Breast epithelium (tissue), 4 donors: Measurements from ENCODE around the gene MRPL37. TPM values are rescaled to one million over a fixed set of nuclear protein-coding genes. Genes with fewer than 3 reads are reported as not detected.
A peak's percentile ranks its signal among the peaks of the same experiment; 100 is the strongest.
"Not testable (repeated sequence)": the region's sequence is repeated elsewhere in the genome, so short reads cannot be mapped to it uniquely, and the experiment has no call there.

Experiments
- DNase-seq, 2 donors: peaks; one replicate each; pipeline ENCODE4 v3.0.0-alpha.2; 2019; ENCODE audit warnings: low spot score in 2 of 2
- H3K27ac ChIP-seq, 2 donors: fragments of 200-600 bp; sonication (generic) in 1 of 2; one replicate each; pipeline ENCODE4 v1.5.1; 2016 to 2019; ENCODE audit warnings: mild to moderate bottlenecking in 1 of 2
- H3K27me3 ChIP-seq, 2 donors: fragments of 200-600 bp; sonication (generic) in 1 of 2; one replicate each; pipeline versions ENCODE4 v1.5.1 to v1.6.0; 2017 to 2019; ENCODE audit warnings: control low read depth in 1 of 2, mild to moderate bottlenecking in 1 of 2
- H3K36me3 ChIP-seq: fragments of 200-600 bp; one replicate; pipeline ENCODE4 v1.5.1; 2019
- H3K4me1 ChIP-seq, 2 donors: fragments of 200-600 bp; sonication (generic); one replicate each; pipeline ENCODE4 v1.5.1; 2016 to 2019; ENCODE audit warnings: control low read depth in 1 of 2
- H3K4me3 ChIP-seq, 3 donors: fragments of 200-600 bp; sonication (generic); 1 replicate in 2 of 3; 2 replicates in 1 of 3; pipeline ENCODE4 v1.5.1; 2016 to 2019; ENCODE audit warnings: mild to moderate bottlenecking in 3 of 3, moderate library complexity in 2 of 3
- H3K9me3 ChIP-seq, 2 donors: fragments of 200-600 bp; sonication (generic) in 1 of 2; one replicate each; pipeline ENCODE4 v1.5.1; 2016 to 2019; ENCODE audit warnings: control low read depth in 1 of 2
- CTCF ChIP-seq, 3 donors: fragments of 450-650 bp; IDR thresholded peaks; one replicate each; pipeline ENCODE4 v1.5.1; 2016 to 2017; ENCODE audit warnings: antibody characterized with exemption in 3 of 3, mild to moderate bottlenecking in 3 of 3, moderate library complexity in 3 of 3
- POLR2A ChIP-seq: fragments of 450-650 bp; IDR thresholded peaks from one replicate; pipeline ENCODE4 v1.6.1; 2016; ENCODE audit warnings: antibody characterized with exemption, mild to moderate bottlenecking, moderate library complexity
- POLR2AphosphoS5 ChIP-seq, 3 donors: sonication (generic); formaldehyde crosslinking; IDR thresholded peaks; one replicate each; pipeline ENCODE4 v1.6.1; 2017; ENCODE audit warnings: antibody characterized with exemption in 3 of 3
- intact Hi-C: fragments of 100-400 bp; cut with DNase I; formaldehyde crosslinking; loops from one replicate; pipeline ENCODE4 v1.15.1; 2023; ENCODE audit warnings: low total_unique reads
- total RNA-seq, 3 donors: library from RNA; depleted of rRNA; stranded (reverse); fragments of >200 nt; gene quantifications; one replicate each; pipeline ENCODE4 v1.1.0, GENCODE V29; 2016

MRPL37 gene
- total RNA-seq, 3 donors from 2014 or later, result 44.6 to 70.7 (median 48.8) TPM

DNA sequence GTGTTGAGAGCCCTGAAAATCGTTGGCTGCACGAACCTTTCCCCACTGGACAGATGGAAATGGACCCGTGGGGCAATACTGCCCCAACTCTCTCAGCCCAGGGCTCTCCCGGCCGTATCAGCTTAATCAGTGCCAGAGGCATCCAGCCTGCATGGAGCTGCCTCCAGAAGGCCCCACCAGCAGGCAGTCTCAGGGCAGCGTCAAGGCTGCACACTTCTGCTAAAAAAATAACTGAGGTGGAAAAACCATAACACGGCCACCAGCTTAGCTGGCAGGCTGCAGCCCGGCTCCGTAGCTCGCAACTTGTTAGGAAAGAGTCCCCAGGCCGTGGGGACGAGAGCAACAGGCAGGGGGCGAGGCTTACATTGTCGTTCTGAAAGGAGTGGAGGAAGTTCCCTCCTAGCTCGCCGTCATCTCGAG, 27.9 kb downstream of the MRPL37 start:
- DNase-seq, result no peak
- H3K4me1 ChIP-seq, result peaks cover 0 to 4% of the 10 kb centered on the region in 2 donors
- H3K4me3 ChIP-seq, result no peak overlapping the region
- TF ChIP-seq POLR2AphosphoS5 (IDR thresholded peaks at IDR 0.05) (no peak), POLR2A (no peak), CTCF (IDR thresholded peaks at IDR 0.05) (no peak)
- intact Hi-C loops, result no loop called here
- no peaks in the 10 kb centered on the region for H3K27me3 ChIP-seq
- H3K27ac ChIP-seq, result no peak overlapping the region
- H3K9me3 ChIP-seq, result no peaks in the 10 kb centered on the region
- no peaks in the 10 kb centered on the region for H3K36me3 ChIP-seq

DNA sequence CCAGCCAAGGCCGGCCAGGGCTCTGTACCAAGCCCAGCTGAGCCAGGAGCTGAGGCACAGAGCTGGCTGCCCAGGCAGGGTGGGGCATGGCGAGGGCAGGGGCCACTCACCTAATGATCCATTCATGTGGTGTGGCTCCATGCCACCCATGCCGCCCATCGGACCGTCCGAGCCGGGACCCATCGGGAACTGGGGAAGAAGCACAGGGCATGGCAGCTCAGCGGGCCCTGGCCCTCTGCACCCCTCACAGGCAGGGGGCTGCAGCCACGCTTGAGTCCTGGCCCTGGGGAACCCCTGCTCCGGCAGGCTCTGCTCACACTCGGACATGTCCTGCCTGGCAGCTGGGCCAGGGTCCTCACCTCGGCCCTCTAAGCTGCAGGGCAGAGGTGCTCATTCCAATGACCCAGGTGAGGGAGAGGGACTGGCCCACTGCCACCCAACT, 28.7 kb downstream of the MRPL37 start:
- Histone ChIP-seq H3K27ac (peak overlapping the region in 1 of 2 donors; percentile 69), H3K27me3 (no peaks in the 10 kb centered on the region), H3K4me3 (no peak overlapping the region), H3K36me3 (no peaks in the 10 kb centered on the region), H3K4me1 (peaks cover 0 to 4% of the 10 kb centered on the region in 2 donors), H3K9me3 (no peaks in the 10 kb centered on the region)
- intact Hi-C loops, result no loop called here
- DNase-seq, result no peak
- TF ChIP-seq POLR2AphosphoS5 (IDR thresholded peaks at IDR 0.05) (no peak), CTCF (IDR thresholded peaks at IDR 0.05) (no peak), POLR2A (no peak)

- H3K4me1 ChIP-seq, result peaks cover 0 to 4% of the 10 kb centered on the region in 2 donors
- H3K27ac ChIP-seq, result peak overlapping the region in 1 of 2 donors; percentile 69
- no peak for TF ChIP-seq CTCF (IDR thresholded peaks at IDR 0.05)
- no peak for TF ChIP-seq POLR2AphosphoS5 (IDR thresholded peaks at IDR 0.05)
- TF ChIP-seq POLR2A, result no peak
- no peak for DNase-seq
- H3K4me3 ChIP-seq, result no peak overlapping the region
- intact Hi-C loops, result no loop called here
- no peaks in the 10 kb centered on the region for H3K36me3 ChIP-seq
- H3K27me3 ChIP-seq, result no peaks in the 10 kb centered on the region
- H3K9me3 ChIP-seq, result no peaks in the 10 kb centered on the region
These were observed 29.4 kb downstream of the MRPL37 start for GRCh38 chr1:54229281-54229891.

GRCh38 chr1:54230507-54231339, 30.8 kb downstream of the MRPL37 start:
- Histone ChIP-seq H3K27ac (no peak overlapping the region), H3K36me3 (no peaks in the 10 kb centered on the region), H3K4me3 (no peak overlapping the region), H3K4me1 (peaks cover 0 to 4% of the 10 kb centered on the region in 2 donors), H3K27me3 (no peaks in the 10 kb centered on the region), H3K9me3 (no peaks in the 10 kb centered on the region)
- no peak for DNase-seq
- TF ChIP-seq POLR2A (no peak), CTCF (IDR thresholded peaks at IDR 0.05) (no peak), POLR2AphosphoS5 (IDR thresholded peaks at IDR 0.05) (no peak)
- intact Hi-C loops, result no loop called here

DNA sequence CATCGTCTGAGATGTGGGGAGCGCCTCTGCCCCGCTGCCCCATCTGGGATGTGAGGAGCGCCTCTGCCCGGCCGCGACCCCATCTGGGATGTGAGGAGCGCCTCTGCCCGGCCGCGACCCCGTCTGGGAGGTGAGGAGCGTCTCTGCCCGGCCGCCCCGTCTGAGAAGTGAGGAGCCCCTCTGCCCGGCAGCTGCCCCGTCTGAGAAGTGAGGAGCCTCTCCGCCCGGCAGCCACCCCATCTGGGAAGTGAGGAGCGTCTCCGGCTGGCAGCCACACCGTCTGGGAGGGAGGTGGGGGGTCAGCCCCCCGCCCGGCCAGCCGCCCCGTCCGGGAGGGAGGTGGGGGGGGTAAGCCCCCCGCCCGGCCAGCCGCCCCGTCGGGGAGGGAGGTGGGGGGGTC, 33.2 kb downstream of the MRPL37 start:
- H3K27me3 ChIP-seq, DNase-seq, H3K36me3 ChIP-seq, H3K9me3 ChIP-seq, H3K4me3 ChIP-seq, H3K27ac ChIP-seq, intact Hi-C loops, H3K4me1 ChIP-seq: not testable (repeated sequence)
